ENCODE results near the gene GRK5. TPM values are rescaled to one million over a fixed set of nuclear protein-coding genes. Genes with fewer than 3 reads are reported as not detected.

Gene GRK5
- total and polyA plus RNA-seq, 9 of the 15 experiments (the other 6 are each of a cell fraction or from before 2014, with no cell fraction given): 0.46 to 0.83 (median 0.67) TPM; not detected in 2

- TF ChIP-seq ZNF639 (CRISPR knock-in tag; conservative IDR thresholded peaks at IDR 0.05 in 1 of 2, IDR thresholded peaks at IDR 0.05 in 1 of 2) (no peak), ATF3 (IDR thresholded peaks at IDR 0.05) (peak; percentile 69; the same call in 1 of the 2 replicates), ATF3 (CRISPR knock-in tag; conservative IDR thresholded peaks at IDR 0.05) (no peak), MAFG (tag; conservative IDR thresholded peaks at IDR 0.05) (peak; percentile 55), PKNOX1 (IDR thresholded peaks at IDR 0.05) (peak; percentile 69), PBX2 (CRISPR knock-in tag; IDR thresholded peaks at IDR 0.05; ENCODE audit: low read depth) (no peak), PBX2 (tag; conservative IDR thresholded peaks at IDR 0.05; ENCODE audit: low read depth) (peak; percentile 79), NBN (IDR thresholded peaks at IDR 0.05; ENCODE audit: low read depth) (no peak), ZNF436 (CRISPR knock-in tag; IDR thresholded peaks at IDR 0.05) (no peak), POLR2H (tag; IDR thresholded peaks at IDR 0.05; ENCODE audit: low read depth) (no peak), NFE2 (IDR thresholded peaks at IDR 0.05; ENCODE audit: low read depth) (peak; percentile 37; the same call in 1 of the 2 replicates), CBFA2T3 (IDR thresholded peaks at IDR 0.05) (peak; percentile 20; the same call in 1 of the 2 replicates), USF1 (CRISPR knock-in tag; IDR thresholded peaks at IDR 0.05) (peak; percentile 49), ELF2 (CRISPR knock-in tag; IDR thresholded peaks at IDR 0.05) (no peak), ZNF12 (CRISPR knock-in tag; IDR thresholded peaks at IDR 0.05) (peak; percentile 93), BHLHE40 (IDR thresholded peaks at IDR 0.05; ENCODE audit: low read length) (0 out of 2 replicates have a peak, but pooled peaks have one; percentile 6), FOSL1 (tag; conservative IDR thresholded peaks at IDR 0.05) (peak; percentile 48; the same call in 1 of the 2 replicates)
Observed at GRCh38 chr10:119401671-119402395, 194.5 kb downstream of the GRK5 start (continued).

Data from K562 (cell line).